HepG2 (cell line): ENCODE results near the gene KCTD19. TPM values are rescaled to one million over a fixed set of nuclear protein-coding genes. Genes with fewer than 3 reads are reported as not detected.

Source experiments
- HBP1 ChIP-seq: IDR thresholded peaks from 2 replicates; pipeline ENCODE4 v1.6.1; 2016; ENCODE audit warnings: low read depth, control low read depth
- HES4 ChIP-seq: sonication (generic); formaldehyde crosslinking; IDR thresholded peaks from 2 replicates; pipeline ENCODE4 v1.9.0; 2021; ENCODE audit warnings: mild to moderate bottlenecking, missing genetic modification reagents, borderline replicate concordance
- HMG20B ChIP-seq: conservative IDR thresholded peaks from 2 replicates; pipeline ENCODE4 v1.6.1; 2016; ENCODE audit warnings: missing genetic modification reagents, missing compliant biosample characterization
- JUN ChIP-seq: sonication (generic); formaldehyde crosslinking; IDR thresholded peaks from 2 replicates; pipeline ENCODE4 v1.4.0; 2020; ENCODE audit warnings: mild to moderate bottlenecking, missing genetic modification reagents
- KLF12 ChIP-seq: sonication (generic); formaldehyde crosslinking; IDR thresholded peaks from 2 replicates; pipeline ENCODE4 v1.4.0; 2020; ENCODE audit warnings: missing genetic modification reagents, borderline replicate concordance
- MIER2 ChIP-seq: IDR thresholded peaks from 2 replicates; pipeline ENCODE4 v1.6.1; 2016; ENCODE audit warnings: missing biosample characterization, missing genetic modification reagents
- MXD3 ChIP-seq: IDR thresholded peaks from 2 replicates; pipeline ENCODE4 v1.6.1; 2016; ENCODE audit warnings: mild to moderate bottlenecking, missing biosample characterization, missing genetic modification reagents
- NCOA2 ChIP-seq: sonication (generic); formaldehyde crosslinking; IDR thresholded peaks from 2 replicates; pipeline ENCODE4 v1.8.0; 2022; ENCODE audit warnings: inconsistent platforms
- NONO ChIP-seq, 2 experiments: fragments of 450-650 bp in 1 of 2; sonication (generic) in 1 of 2; formaldehyde crosslinking in 1 of 2; IDR thresholded peaks in 1 of 2; conservative IDR thresholded peaks in 1 of 2; 2 replicates each; pipeline versions ENCODE4 v1.6.1 to v1.8.0; 2017 to 2022; ENCODE audit warnings: mild to moderate bottlenecking in 1 of 2, missing genetic modification reagents in 1 of 2, moderate library complexity in 1 of 2
- NPAS2 ChIP-seq: sonication (generic); formaldehyde crosslinking; IDR thresholded peaks from 2 replicates; pipeline ENCODE4 v1.8.0; 2022; ENCODE audit warnings: mild to moderate bottlenecking, missing genetic modification reagents, borderline replicate concordance
- SMAD9 ChIP-seq: sonication (generic); formaldehyde crosslinking; IDR thresholded peaks from 2 replicates; pipeline ENCODE4 v1.5.1; 2020; ENCODE audit warnings: mild to moderate bottlenecking, missing genetic modification reagents
- STAG1 ChIP-seq: sonication (generic); formaldehyde crosslinking; IDR thresholded peaks from 2 replicates; pipeline ENCODE4 v1.4.0; 2020; ENCODE audit warnings: missing genetic modification reagents
- TCF7L2 ChIP-seq: IDR thresholded peaks from 2 replicates; pipeline ENCODE4 v1.6.1; 2011; ENCODE audit warnings: mild to moderate bottlenecking, low read depth, low read length, moderate library complexity
- ZBTB39 ChIP-seq: sonication (generic); formaldehyde crosslinking; IDR thresholded peaks from 2 replicates; pipeline ENCODE4 v1.5.0; 2020; ENCODE audit warnings: missing genetic modification reagents
- ZNF143 ChIP-seq: sonication (generic); formaldehyde crosslinking; IDR thresholded peaks from 2 replicates; pipeline ENCODE4 v1.4.0; 2020; ENCODE audit warnings: missing genetic modification reagents
- ZNF17 ChIP-seq: sonication (generic); formaldehyde crosslinking; IDR thresholded peaks from 2 replicates; pipeline ENCODE4 v1.5.0; 2020; ENCODE audit warnings: mild to moderate bottlenecking, missing genetic modification reagents
- ZNF20 ChIP-seq: sonication (generic); formaldehyde crosslinking; IDR thresholded peaks from 2 replicates; pipeline ENCODE4 v1.4.0; 2020; ENCODE audit warnings: mild to moderate bottlenecking, moderate library complexity, missing genetic modification reagents
- ZNF205 ChIP-seq: IDR thresholded peaks from 2 replicates; pipeline ENCODE4 v1.6.1; 2018; ENCODE audit warnings: missing biosample characterization, missing genetic modification reagents
- ZNF253 ChIP-seq: sonication (generic); formaldehyde crosslinking; IDR thresholded peaks from 2 replicates; pipeline ENCODE4 v1.8.0; 2022; ENCODE audit warnings: mild to moderate bottlenecking, missing genetic modification reagents, borderline replicate concordance
- ZNF367 ChIP-seq: sonication (generic); formaldehyde crosslinking; IDR thresholded peaks from 2 replicates; pipeline ENCODE4 v1.4.0; 2020; ENCODE audit warnings: missing genetic modification reagents, borderline replicate concordance
- ZNF501 ChIP-seq: sonication (generic); formaldehyde crosslinking; IDR thresholded peaks from 2 replicates; pipeline ENCODE4 v1.5.1; 2020; ENCODE audit warnings: mild to moderate bottlenecking, moderate library complexity, missing genetic modification reagents
- ZNF724P ChIP-seq: sonication (generic); formaldehyde crosslinking; IDR thresholded peaks from 2 replicates; pipeline ENCODE4 v1.8.0; 2022; ENCODE audit warnings: missing genetic modification reagents, borderline replicate concordance
- ZNF878 ChIP-seq: sonication (generic); formaldehyde crosslinking; IDR thresholded peaks from 2 replicates; pipeline ENCODE4 v1.8.1; 2023; ENCODE audit warnings: mild to moderate bottlenecking, missing genetic modification reagents, moderate library complexity
- polyA plus RNA-seq, 8 experiments: library from polyadenylated mRNA; depleted of rRNA in 3 of 8; stranded (reverse) in 7 of 8; unstranded in 1 of 8; fragments of >200 nt; fragmentation: Illumina TruSeq in 4 of 8; extraction: Trizol in 4 of 8; gene quantifications; 2 replicates each; pipeline versions ENCODE4 v1.2.1 to v1.2.3, GENCODE V29; 2011 to 2016; ENCODE audit warnings: low read depth in 4 of 8, missing spikeins in 1 of 8, mixed read lengths in 1 of 8; ENCODE audit not compliant: insufficient read depth in 1 of 8
- total RNA-seq, 5 experiments: library from RNA; depleted of rRNA; stranded (reverse); fragments of >200 nt; fragmentation: Illumina TruSeq; extraction: Trizol; gene quantifications; 2 replicates each; pipeline ENCODE4 v1.2.3, GENCODE V29; 2016; ENCODE audit warnings: low read depth in 1 of 5
- TF ChIP-seq, protein P1 (sequence below): sonication (generic); formaldehyde crosslinking; conservative IDR thresholded peaks from 2 replicates; pipeline ENCODE4 v1.8.0; 2022; ENCODE audit warnings: missing genetic modification reagents

KCTD19 gene
- total and polyA plus RNA-seq, 2 of the 13 experiments (the other 11 are each of a cell fraction or from before 2014, with no cell fraction given): not detected

- TF ChIP-seq HBP1 (CRISPR knock-in tag): no peak
- TF ChIP-seq KLF12: no peak; the same call in 1 of the 2 replicates
- peak; percentile 20; the same call in 1 of the 2 replicates for TF ChIP-seq HMG20B (CRISPR knock-in tag)
- TF ChIP-seq ZNF143 (CRISPR knock-in tag): peak; percentile 35; the same call in 1 of the 2 replicates
- TF ChIP-seq SMAD9 (CRISPR knock-in tag): no peak
- TF ChIP-seq, protein P1, sequence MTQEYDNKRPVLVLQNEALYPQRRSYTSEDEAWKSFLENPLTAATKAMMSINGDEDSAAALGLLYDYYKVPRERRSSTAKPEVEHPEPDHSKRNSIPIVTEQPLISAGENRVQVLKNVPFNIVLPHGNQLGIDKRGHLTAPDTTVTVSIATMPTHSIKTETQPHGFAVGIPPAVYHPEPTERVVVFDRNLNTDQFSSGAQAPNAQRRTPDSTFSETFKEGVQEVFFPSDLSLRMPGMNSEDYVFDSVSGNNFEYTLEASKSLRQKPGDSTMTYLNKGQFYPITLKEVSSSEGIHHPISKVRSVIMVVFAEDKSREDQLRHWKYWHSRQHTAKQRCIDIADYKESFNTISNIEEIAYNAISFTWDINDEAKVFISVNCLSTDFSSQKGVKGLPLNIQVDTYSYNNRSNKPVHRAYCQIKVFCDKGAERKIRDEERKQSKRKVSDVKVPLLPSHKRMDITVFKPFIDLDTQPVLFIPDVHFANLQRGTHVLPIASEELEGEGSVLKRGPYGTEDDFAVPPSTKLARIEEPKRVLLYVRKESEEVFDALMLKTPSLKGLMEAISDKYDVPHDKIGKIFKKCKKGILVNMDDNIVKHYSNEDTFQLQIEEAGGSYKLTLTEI: no peak
- peak; percentile 68; the same call in 1 of the 2 replicates for TF ChIP-seq ZBTB39 (CRISPR knock-in tag)
- peak; percentile 44; the same call in 1 of the 2 replicates for TF ChIP-seq MXD3
- no peak for TF ChIP-seq ZNF20 (CRISPR knock-in tag)
- TF ChIP-seq ZNF253 (CRISPR knock-in tag): no peak; the same call in 1 of the 2 replicates
- TF ChIP-seq TCF7L2: no peak
- no peak for TF ChIP-seq JUN (CRISPR knock-in tag)
- TF ChIP-seq ZNF724P (CRISPR knock-in tag): no peak
- no peak for TF ChIP-seq STAG1 (CRISPR knock-in tag)
- TF ChIP-seq NPAS2: no peak
- no peak for TF ChIP-seq ZNF367
- TF ChIP-seq ZNF17 (CRISPR knock-in tag): no peak
- no peak for TF ChIP-seq MIER2 (CRISPR knock-in tag)
- TF ChIP-seq NCOA2 (CRISPR knock-in tag): no peak
- TF ChIP-seq HES4: peak; percentile 67; the same call in 1 of the 2 replicates
- peak; percentile 86 for TF ChIP-seq ZNF501
- 0 out of 2 replicates have a peak, but pooled peaks have one; percentile 58 for TF ChIP-seq ZNF878 (CRISPR knock-in tag)
- peak; percentile 66; the same call in 1 of the 2 replicates for TF ChIP-seq ZNF205 (CRISPR knock-in tag)
- TF ChIP-seq NONO (IDR thresholded peaks at IDR 0.05): no peak
- TF ChIP-seq NONO (CRISPR knock-in tag; conservative IDR thresholded peaks at IDR 0.05): no peak
These were observed 79.1 kb downstream of the KCTD19 start, which contains the start of gene FHOD1 (continued) for GRCh38 chr16:67247192-67248072.
